ENCODE results near the gene ZNF101. TPM values are rescaled to one million over a fixed set of nuclear protein-coding genes. Genes with fewer than 3 reads are reported as not detected.
"Not testable (repeated sequence)": the region's sequence is repeated elsewhere in the genome, so short reads cannot be mapped to it uniquely, and the experiment has no call there.

The ZNF101 gene
- total RNA-seq, 1 donor from 2014 or later: 11.2 TPM

- no peak overlapping the region for H3K4me3 Mint-ChIP-seq
- H3K36me3 Mint-ChIP-seq: peaks cover 25% of the 10 kb centered on the region
- H3K27ac Mint-ChIP-seq: no peak overlapping the region
- H3K27me3 Mint-ChIP-seq: no peaks in the 10 kb centered on the region
- no peak for TF ChIP-seq CTCF (conservative IDR thresholded peaks at IDR 0.05)
- peaks cover 5% of the 10 kb centered on the region for H3K9me3 Mint-ChIP-seq
- H3K4me1 Mint-ChIP-seq (ENCODE audit: unreplicated experiment): no peaks in the 10 kb centered on the region
- DNase-seq (ENCODE audit: extremely low spot score, unreplicated experiment): no peak
These were observed 17.9 kb downstream of the ZNF101 start for GRCh38 chr19:19686580-19686979.

- H3K27me3 Mint-ChIP-seq: no peaks in the 10 kb centered on the region
- no peak overlapping the region for H3K4me3 Mint-ChIP-seq
- peaks cover 5% of the 10 kb centered on the region for H3K9me3 Mint-ChIP-seq
- TF ChIP-seq CTCF (conservative IDR thresholded peaks at IDR 0.05): no peak
- no peaks in the 10 kb centered on the region for H3K4me1 Mint-ChIP-seq (ENCODE audit: unreplicated experiment)
- H3K27ac Mint-ChIP-seq: no peak overlapping the region
- peaks cover 25% of the 10 kb centered on the region for H3K36me3 Mint-ChIP-seq
- DNase-seq (ENCODE audit: extremely low spot score, unreplicated experiment): no peak
These were observed 18.5 kb downstream of the ZNF101 start for GRCh38 chr19:19687090-19687489.

GRCh38 chr19:19689023-19689422 is 20.4 kb downstream of the ZNF101 start:
- not testable (repeated sequence) for H3K27ac Mint-ChIP-seq; H3K4me3 Mint-ChIP-seq; H3K4me1 Mint-ChIP-seq (ENCODE audit: unreplicated experiment); DNase-seq (ENCODE audit: extremely low spot score, unreplicated experiment); H3K9me3 Mint-ChIP-seq; H3K36me3 Mint-ChIP-seq; H3K27me3 Mint-ChIP-seq

- H3K9me3 Mint-ChIP-seq: no peaks in the 10 kb centered on the region
- H3K27me3 Mint-ChIP-seq: no peaks in the 10 kb centered on the region
- no peak overlapping the region for H3K4me3 Mint-ChIP-seq
- H3K27ac Mint-ChIP-seq: no peak overlapping the region
- no peak for DNase-seq (ENCODE audit: extremely low spot score, unreplicated experiment)
- no peaks in the 10 kb centered on the region for H3K4me1 Mint-ChIP-seq (ENCODE audit: unreplicated experiment)
- TF ChIP-seq CTCF (conservative IDR thresholded peaks at IDR 0.05): no peak
- no peaks in the 10 kb centered on the region for H3K36me3 Mint-ChIP-seq
These were observed 23.0 kb downstream of the ZNF101 start for GRCh38 chr19:19691683-19692082.

- Mint-ChIP-seq H3K4me3 (no peak overlapping the region), H3K27ac (no peak overlapping the region), H3K36me3 (peaks cover 8% of the 10 kb centered on the region), H3K9me3 (no peaks in the 10 kb centered on the region), H3K4me1 (ENCODE audit: unreplicated experiment) (no peaks in the 10 kb centered on the region), H3K27me3 (no peaks in the 10 kb centered on the region)
- no peak for DNase-seq (ENCODE audit: extremely low spot score, unreplicated experiment)
- TF ChIP-seq CTCF (conservative IDR thresholded peaks at IDR 0.05): no peak
These were observed 27.7 kb downstream of the ZNF101 start for GRCh38 chr19:19696386-19696785.

- H3K27me3 Mint-ChIP-seq: no peaks in the 10 kb centered on the region
- no peak overlapping the region for H3K27ac Mint-ChIP-seq
- H3K4me1 Mint-ChIP-seq (ENCODE audit: unreplicated experiment): no peaks in the 10 kb centered on the region
- peaks cover 8% of the 10 kb centered on the region for H3K36me3 Mint-ChIP-seq
- no peak for DNase-seq (ENCODE audit: extremely low spot score, unreplicated experiment)
- no peak overlapping the region for H3K4me3 Mint-ChIP-seq
- no peaks in the 10 kb centered on the region for H3K9me3 Mint-ChIP-seq
- no peak for TF ChIP-seq CTCF (conservative IDR thresholded peaks at IDR 0.05)
These were observed 28.9 kb downstream of the ZNF101 start for GRCh38 chr19:19697589-19697988.

GRCh38 chr19:19700493-19700892 is 31.9 kb downstream of the ZNF101 start:
- DNase-seq (ENCODE audit: extremely low spot score, unreplicated experiment); H3K4me1 Mint-ChIP-seq (ENCODE audit: unreplicated experiment); H3K27me3 Mint-ChIP-seq; H3K4me3 Mint-ChIP-seq; H3K9me3 Mint-ChIP-seq; H3K27ac Mint-ChIP-seq: not testable (repeated sequence)
- H3K36me3 Mint-ChIP-seq: peaks cover 28% of the 10 kb centered on the region
